ENCODE data around the gene HSD3B1.
"Not testable (repeated sequence)": the region's sequence is repeated elsewhere in the genome, so short reads cannot be mapped to it uniquely, and the experiment has no call there.

Gene HSD3B1

GRCh38 chr1:119556423-119556822 lies 49.4 kb downstream of the HSD3B1 start:
- no peak for DNase-seq

- DNase-seq, result not testable (repeated sequence)
Observed at GRCh38 chr1:119560402-119560801, 53.4 kb downstream of the HSD3B1 start.

- no peak for DNase-seq
Observed at GRCh38 chr1:119564548-119564947, 57.5 kb downstream of the HSD3B1 start.

Data from SHP77 (cell line).